PC-9 (cell line): ENCODE data around the gene RNF112.

Experiments used
- CTCF ChIP-seq: fragments of 200-600 bp; sonication (generic); conservative IDR thresholded peaks from 2 replicates; pipeline ENCODE4 v1.6.1; 2017; ENCODE audit warnings: mixed run types, antibody characterized with exemption, mild to moderate bottlenecking, moderate library complexity
- EZH2 ChIP-seq: fragments of 200-600 bp; sonication (generic); IDR thresholded peaks from 2 replicates; pipeline ENCODE4 v1.8.0; 2017; ENCODE audit warnings: antibody characterized with exemption, low read depth

- TF ChIP-seq CTCF: no peak
- no peak for TF ChIP-seq EZH2
Measured at GRCh38 chr17:19440421-19440820, 29.4 kb downstream of the RNF112 start.
